NCI-H2171 (cell line): ENCODE data around the gene TPSG1.
"Not testable (repeated sequence)": the region's sequence is repeated elsewhere in the genome, so short reads cannot be mapped to it uniquely, and the experiment has no call there.

Source experiments
- DNase-seq: peaks from one replicate; lab custom pipeline; 2025; lab: John Stamatoyannopoulos, UW

Gene TPSG1

DNA sequence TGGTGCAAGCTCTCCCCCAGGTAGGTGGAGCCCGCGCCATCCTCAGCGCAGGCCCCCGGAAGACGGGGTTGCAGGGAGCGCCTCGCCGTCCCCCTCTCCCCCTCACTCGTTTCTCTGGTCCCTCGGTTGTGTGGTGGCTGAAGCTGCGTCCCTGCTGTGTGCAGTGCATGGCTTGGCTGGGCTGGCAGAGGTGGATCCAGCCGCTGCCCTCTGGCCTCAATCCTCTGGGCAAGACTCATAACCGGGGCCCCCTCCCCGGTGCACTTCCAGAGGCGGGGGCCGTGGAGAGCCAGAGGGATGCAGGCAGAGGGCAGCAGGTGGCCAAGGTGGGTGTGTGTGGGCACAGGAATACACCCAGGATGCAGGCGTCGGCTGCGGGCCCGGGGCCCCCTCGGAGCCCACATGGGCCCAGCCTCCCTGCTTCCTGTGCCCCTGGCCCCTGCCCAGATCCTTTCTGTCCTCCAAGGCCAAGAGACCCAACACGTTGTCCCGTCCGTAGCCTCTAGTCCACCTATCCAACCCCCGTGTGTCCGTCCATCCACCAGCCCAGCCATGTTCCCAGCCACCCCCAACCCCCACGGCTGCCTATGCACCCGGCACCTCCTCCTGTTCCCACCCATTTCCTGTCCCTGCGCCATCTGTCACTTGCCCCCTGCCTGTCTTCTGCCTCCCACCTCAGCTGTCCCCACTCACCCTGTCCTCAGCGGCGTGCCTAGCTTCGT, 9.3 kb downstream of the TPSG1 start:
- no peak for DNase-seq

DNA sequence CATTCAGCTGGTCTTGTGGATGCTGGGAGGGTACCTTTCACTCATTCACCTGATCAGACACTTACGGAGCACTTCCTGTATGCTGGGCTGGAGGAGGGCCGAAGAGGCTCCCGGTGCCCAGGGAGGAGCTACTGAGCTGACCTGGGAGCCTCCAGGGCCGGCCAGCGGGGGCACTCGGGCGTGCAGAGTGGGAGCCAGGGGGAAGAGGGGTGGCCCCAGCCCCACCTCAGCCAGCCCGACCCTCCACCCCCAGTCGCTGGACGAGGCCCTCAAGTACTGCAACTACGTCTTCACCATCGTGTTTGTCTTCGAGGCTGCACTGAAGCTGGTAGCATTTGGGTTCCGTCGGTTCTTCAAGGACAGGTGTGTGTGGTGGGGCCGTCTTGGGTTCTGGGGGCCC, 10.3 kb downstream of the TPSG1 start:
- no peak for DNase-seq

GRCh38 chr16:1213796-1214372, 11.2 kb downstream of the TPSG1 start:
- no peak for DNase-seq

DNA sequence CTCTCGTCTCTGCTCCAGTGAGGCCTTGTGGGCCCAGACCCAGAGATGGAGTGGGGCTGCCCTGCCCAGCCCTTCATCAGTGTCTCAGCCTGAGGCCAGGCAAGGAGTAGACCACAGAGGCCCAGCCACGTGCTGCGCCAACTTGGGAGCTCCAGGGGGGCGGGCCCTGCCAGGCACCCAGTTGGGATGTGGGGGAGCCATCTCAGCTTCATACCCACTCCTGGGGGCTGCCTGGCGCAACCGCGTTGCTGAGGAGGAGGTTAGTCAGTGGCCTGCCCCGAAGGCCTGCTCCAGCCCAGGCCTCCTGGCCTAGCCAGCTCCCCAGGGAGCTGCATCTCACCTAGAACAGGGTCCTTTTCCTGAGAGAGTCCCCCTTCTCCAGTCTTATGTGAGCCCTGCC, 11.8 kb downstream of the TPSG1 start:
- DNase-seq, result no peak

DNA sequence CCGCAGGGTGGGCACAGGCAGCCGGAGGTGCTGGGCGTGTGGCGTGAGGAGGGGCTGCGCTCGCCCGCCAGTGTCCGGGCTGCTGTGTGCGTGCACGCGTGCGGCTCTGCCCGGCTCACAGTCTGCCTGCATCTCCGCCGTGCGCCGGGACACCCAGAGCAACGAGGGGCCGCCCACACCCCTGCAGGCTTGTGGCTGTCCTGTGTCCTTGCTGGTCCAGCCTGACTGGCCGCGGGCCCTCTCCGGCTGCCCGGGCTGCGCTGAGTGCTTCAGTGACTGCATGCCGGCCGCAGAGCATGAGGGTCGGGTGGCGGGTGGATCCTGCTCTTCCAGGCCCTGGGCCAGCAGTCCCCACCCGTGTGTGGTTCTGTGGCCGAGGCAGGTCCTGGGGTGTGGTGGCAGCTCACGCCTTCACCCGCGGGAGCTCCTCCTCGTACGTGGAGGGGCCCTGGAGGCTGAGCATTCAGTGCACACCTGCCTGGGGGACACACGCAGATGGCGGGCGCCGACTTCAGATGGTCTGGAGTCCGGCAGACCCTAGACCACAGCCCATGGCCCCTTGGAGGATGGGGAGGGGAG, 12.4 kb downstream of the TPSG1 start:
- no peak for DNase-seq

GRCh38 chr16:1211451-1212268, 13.4 kb downstream of the TPSG1 start:
- no peak for DNase-seq

GRCh38 chr16:1210461-1210860, 14.6 kb downstream of the TPSG1 start:
- DNase-seq, result no peak

GRCh38 chr16:1209081-1209480, 16.0 kb downstream of the TPSG1 start:
- no peak for DNase-seq

- DNase-seq, result no peak
Observed at GRCh38 chr16:1208239-1208830, 16.7 kb downstream of the TPSG1 start.

DNA sequence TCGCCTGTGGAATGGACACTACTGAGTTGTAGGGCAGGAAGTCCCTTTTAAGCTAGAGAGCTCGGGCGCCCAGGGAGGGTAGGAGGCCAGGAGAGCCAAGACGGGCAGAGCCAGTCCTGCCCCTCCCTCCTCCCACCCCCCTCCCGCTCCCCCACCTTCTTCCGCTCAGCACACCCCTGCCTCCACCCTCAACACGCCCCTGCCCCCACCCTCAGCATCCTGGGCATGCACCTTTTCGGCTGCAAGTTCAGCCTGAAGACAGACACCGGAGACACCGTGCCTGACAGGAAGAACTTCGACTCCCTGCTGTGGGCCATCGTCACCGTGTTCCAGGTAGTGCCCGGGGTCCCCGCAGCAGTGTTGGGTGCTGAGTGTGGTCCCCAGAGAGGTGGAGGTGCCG, 18.3 kb downstream of the TPSG1 start:
- DNase-seq, result no peak

DNA sequence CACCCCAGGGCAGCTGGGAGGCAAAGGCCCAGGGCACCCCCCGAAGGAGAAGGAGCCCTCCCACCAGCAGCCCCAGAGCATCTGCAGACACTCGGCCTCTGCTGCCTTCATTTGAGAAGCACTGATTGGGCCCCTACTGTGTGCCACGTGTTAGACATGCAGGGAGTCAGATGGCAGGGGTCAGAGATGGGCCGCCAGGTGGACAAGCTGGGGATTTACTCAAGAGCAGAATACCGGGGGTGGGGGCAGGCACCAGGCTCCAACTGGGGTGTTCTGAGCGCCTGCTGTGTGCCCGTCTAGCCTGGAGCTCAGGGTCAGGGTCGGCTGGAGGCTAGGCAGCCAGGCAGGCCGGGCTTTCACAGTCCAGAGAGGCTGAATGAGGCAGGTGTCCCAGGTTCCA, 18.7 kb downstream of the TPSG1 start:
- no peak for DNase-seq

DNA sequence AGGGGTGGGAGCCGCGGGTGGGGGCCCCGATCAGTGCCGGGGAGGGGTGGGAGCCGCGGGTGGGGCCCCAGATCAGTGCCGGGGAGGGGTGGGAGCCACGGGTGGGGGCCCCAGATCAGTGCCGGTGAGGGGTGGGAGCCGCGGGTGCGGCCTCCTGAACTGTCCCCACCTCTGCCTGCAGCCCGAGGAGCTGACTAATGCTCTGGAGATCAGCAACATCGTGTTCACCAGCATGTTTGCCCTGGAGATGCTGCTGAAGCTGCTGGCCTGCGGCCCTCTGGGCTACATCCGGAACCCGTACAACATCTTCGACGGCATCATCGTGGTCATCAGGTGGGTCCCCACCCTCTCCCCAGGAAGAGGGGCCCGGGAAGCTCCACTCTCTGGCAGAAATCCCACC, 20.1 kb downstream of the TPSG1 start:
- DNase-seq, result no peak

DNA sequence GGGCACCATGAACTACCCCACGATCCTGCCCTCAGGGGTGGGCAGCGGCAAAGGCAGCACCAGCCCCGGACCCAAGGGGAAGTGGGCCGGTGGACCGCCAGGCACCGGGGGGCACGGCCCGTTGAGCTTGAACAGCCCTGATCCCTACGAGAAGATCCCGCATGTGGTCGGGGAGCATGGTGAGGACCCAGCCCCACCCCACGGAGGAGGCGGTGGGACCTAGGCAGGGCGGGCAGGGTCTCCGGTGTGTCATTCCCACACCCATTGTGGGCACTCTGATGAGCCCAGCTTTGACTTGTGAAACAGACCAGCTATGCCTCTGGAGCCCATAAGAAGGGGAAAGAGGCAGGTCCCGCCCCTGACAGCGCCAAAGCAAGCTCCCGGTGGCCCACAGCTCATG, 22.8 kb downstream of the TPSG1 start:
- no peak for DNase-seq

DNA sequence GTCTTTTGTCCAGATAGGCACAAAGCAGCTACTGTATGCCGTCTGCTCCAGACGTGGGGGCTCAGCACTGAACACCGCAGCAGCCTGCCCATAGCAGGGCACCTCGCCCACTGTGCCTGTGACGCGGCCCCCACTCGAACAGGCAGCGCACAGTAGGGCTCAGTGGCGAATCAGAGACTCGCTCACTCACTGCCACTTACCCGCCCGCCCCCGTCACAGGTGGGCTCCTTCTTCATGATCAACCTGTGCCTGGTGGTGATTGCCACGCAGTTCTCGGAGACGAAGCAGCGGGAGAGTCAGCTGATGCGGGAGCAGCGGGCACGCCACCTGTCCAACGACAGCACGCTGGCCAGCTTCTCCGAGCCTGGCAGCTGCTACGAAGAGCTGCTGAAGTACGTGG, 23.6 kb downstream of the TPSG1 start:
- no peak for DNase-seq

DNA sequence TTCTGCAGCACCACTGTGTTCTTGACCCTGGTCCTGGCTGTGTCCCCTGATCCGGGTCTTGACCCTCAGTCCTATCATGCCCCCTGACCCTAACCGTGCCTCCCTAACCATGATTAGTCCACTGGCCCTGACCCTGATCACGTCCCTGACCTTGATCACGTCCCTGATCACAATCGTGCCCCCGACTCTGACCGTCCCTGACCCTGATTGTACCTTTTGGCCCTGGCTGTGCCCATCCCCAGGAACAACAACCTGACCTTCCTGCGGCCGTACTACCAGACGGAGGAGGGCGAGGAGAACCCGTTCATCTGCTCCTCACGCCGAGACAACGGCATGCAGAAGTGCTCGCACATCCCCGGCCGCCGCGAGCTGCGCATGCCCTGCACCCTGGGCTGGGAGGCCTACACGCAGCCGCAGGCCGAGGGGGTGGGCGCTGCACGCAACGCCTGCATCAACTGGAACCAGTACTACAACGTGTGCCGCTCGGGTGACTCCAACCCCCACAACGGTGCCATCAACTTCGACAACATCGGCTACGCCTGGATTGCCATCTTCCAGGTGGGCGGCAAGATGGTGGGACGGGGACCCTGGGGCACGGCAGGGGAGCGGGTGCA, 24.9 kb downstream of the TPSG1 start:
- DNase-seq, result no peak

DNA sequence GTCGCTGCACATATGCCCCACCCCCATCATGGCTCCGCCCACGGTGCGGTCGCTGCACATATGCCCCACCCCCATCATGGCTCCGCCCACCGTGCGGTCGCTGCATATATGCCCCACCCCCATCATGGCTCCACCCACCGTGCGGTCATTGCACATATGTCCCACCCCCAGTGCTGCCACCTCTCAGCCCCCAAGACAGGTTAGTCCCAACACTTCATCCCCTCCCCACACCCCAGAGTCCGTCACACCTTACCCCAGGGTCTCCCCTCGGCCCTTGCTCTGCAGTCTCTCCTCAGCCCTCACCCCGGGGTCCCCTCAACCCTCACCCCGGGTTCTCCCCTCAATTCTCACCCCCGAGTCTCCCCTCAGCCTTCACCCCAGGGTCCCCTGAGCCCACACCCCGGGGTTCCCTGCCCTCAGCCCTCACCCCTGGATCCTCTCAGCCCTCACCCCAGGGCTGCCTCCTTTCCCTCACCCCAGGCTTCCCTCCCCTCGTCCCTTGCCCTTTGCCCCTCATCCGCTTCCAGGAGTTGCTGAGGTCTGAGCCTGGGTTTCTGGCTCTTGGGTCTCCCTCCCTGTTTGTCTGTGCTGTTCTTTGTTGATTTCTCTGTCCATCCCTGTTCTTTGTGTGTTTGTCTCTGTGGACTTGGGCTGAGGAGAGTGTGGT, 25.6 kb downstream of the TPSG1 start:
- no peak for DNase-seq

DNA sequence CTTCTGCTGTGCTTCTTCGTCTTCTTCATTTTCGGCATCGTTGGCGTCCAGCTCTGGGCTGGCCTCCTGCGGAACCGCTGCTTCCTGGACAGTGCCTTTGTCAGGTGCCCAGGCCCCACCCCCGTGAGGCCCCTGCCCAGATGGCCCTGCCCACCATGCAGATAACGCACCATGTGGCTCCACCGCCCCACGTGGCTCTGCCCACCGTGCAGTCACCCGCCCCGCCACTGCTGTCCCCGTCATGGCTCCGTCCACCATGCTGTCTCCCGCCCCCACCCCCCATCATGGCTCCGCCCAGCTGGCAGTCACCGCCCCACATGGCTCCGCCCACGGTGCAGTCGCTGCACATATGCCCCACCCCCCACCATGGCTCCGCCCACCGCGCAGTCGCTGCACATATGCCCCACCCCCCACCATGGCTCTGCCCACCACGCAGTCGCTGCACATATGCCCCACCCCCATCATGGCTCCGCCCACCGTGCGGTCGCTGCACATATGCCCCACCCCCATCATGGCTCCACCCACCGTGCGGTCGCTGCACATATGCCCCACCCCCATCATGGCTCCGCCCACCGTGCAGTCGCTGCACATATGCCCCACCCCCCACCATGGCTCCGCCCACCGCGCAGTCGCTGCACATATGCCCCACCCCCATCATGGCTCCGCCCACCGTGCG, 26.3 kb downstream of the TPSG1 start:
- not testable (repeated sequence) for DNase-seq

DNA sequence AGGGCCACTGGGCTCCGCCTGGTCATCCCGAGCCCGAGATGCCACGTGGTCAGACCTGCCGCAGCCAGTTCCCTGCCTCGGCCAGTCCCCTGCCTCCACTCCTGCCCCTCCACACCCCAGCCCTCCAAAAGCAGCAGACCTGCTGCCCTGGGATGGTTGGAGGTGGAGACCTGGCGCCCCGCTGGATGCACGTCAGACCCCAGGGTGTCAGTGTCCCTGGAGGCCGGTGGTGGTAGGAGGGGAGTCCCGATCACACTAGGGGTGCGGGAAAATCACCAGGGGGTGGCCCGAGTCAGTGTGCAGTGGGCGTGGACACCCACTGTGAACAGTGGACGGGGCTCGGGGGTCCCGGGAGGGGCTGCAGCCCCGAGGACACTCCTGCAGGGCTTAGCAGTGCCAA, 26.9 kb downstream of the TPSG1 start:
- DNase-seq, result no peak

- DNase-seq, result no peak
Observed at GRCh38 chr16:1197237-1197866, 27.7 kb downstream of the TPSG1 start.

DNA sequence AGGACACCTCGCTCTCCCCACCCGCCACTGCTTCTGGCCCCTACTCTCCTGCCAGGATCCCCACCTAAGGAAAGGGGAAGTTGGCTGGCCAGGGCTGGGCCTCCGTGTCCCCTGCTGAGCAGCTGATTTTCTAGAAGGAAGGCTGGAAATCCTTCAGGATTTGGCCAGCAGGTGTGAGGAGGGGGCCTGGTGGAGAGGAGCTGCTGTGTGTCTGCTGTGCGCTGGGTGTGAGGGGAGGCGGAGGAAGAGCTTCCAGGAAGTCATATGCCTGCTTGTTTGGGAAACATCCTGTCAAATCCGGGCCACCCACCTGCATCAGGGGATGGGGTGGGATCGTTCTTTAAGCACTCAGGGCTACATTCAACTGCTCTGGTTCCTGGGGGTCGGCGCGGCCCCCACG, 28.6 kb downstream of the TPSG1 start:
- DNase-seq, result no peak

DNA sequence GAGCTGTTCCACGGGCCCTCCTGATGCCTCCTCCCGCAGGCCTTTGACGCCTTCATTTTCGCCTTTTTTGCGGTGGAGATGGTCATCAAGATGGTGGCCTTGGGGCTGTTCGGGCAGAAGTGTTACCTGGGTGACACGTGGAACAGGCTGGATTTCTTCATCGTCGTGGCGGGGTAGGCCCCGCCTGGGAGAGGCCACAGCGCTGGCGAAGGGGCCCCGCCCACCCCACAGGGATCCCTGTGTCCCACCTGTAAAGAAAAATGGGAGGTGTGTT, 29.7 kb downstream of the TPSG1 start:
- no peak for DNase-seq
